Gastrocnemius medialis (tissue), 4 donors: ENCODE results near the gene TLE4.

Source experiments
- POLR2A ChIP-seq, 2 donors: fragments of 450-650 bp; IDR thresholded peaks; one replicate each; pipeline ENCODE4 v1.6.1; 2017; ENCODE audit warnings: antibody characterized with exemption in 2 of 2, mild to moderate bottlenecking in 2 of 2, moderate library complexity in 2 of 2
- TF ChIP-seq, protein P1 (sequence below), 5 experiments: fragments of 450-650 bp in 3 of 5; fragments of 200-600 bp in 2 of 5; sonication (generic) in 2 of 5; IDR thresholded peaks in 4 of 5; conservative IDR thresholded peaks in 1 of 5; 1 replicate in 4 of 5; 2 replicates in 1 of 5; pipeline ENCODE4 v1.5.1; 2016 to 2019; ENCODE audit warnings: antibody characterized with exemption in 5 of 5, mild to moderate bottlenecking in 3 of 5, moderate library complexity in 3 of 5

DNA sequence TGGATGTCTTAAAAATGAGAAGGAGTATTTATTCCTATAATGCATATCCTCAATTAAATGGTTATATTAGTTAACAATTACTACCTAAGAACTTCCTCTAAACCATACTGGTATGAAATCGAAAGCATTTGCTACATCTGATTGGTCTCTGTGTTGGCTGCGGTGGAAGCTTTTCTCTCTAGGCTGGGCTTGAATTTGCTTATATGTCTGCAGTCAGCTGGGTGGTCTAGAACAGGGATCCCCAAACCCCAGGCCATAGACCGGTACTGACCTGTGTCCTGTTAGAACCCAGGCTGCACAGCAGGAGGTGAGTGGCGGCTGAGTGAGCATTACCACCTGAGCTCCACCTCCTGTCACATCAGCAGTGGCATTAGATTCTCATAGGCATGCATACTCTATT is 112.3 kb downstream of the TLE4 start:
- no peak for TF ChIP-seq POLR2A (IDR thresholded peaks at IDR 0.05)
- TF ChIP-seq, protein P1, sequence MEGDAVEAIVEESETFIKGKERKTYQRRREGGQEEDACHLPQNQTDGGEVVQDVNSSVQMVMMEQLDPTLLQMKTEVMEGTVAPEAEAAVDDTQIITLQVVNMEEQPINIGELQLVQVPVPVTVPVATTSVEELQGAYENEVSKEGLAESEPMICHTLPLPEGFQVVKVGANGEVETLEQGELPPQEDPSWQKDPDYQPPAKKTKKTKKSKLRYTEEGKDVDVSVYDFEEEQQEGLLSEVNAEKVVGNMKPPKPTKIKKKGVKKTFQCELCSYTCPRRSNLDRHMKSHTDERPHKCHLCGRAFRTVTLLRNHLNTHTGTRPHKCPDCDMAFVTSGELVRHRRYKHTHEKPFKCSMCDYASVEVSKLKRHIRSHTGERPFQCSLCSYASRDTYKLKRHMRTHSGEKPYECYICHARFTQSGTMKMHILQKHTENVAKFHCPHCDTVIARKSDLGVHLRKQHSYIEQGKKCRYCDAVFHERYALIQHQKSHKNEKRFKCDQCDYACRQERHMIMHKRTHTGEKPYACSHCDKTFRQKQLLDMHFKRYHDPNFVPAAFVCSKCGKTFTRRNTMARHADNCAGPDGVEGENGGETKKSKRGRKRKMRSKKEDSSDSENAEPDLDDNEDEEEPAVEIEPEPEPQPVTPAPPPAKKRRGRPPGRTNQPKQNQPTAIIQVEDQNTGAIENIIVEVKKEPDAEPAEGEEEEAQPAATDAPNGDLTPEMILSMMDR (IDR thresholded peaks at IDR 0.05 in 4 of 5, conservative IDR thresholded peaks at IDR 0.05 in 1 of 5) = no peak
